Central memory CD8-positive, alpha-beta T cell (primary cell): Measurements from ENCODE around the gene TMEM150A.
"Not testable (repeated sequence)": the region's sequence is repeated elsewhere in the genome, so short reads cannot be mapped to it uniquely, and the experiment has no call there.

ENCODE experiments used
- ATAC-seq: fragments of 150-1000 bp; cut with Tn5 transposase; replicated peaks from 2 replicates; pipeline ENCODE4 v1.10.0; 2022; ENCODE audit warnings: mild to moderate bottlenecking, moderate FRiP score, moderate number of reproducible peaks; ENCODE audit not compliant: poor library complexity, severe bottlenecking; ENCODE audit errors: extremely low read depth
- DNase-seq, 2 donors: peaks; one replicate each; pipeline ENCODE4 v3.0.0; 2021; ENCODE audit warnings: low spot score in 2 of 2
- H3K27ac Mint-ChIP-seq: one replicate; pipeline ENCODE4 v1.8.0; 2022; ENCODE audit warnings: low read depth, mild to moderate bottlenecking, moderate library complexity, mixed read lengths
- H3K27me3 Mint-ChIP-seq: one replicate; pipeline ENCODE4 v1.8.0; 2022; ENCODE audit warnings: mixed read lengths
- H3K36me3 Mint-ChIP-seq: one replicate; pipeline ENCODE4 v1.8.0; 2022; ENCODE audit warnings: mild to moderate bottlenecking, moderate library complexity, mixed read lengths; ENCODE audit not compliant: insufficient read depth
- H3K4me1 Mint-ChIP-seq: one replicate; pipeline ENCODE4 v1.8.0; 2022; ENCODE audit warnings: mixed read lengths
- H3K4me3 Mint-ChIP-seq: one replicate; pipeline ENCODE4 v1.8.0; 2022; ENCODE audit warnings: mild to moderate bottlenecking, moderate library complexity, mixed read lengths
- H3K9me3 Mint-ChIP-seq: one replicate; pipeline ENCODE4 v1.8.0; 2022; ENCODE audit warnings: mixed read lengths

Gene TMEM150A

GRCh38 chr2:85631316-85631715 is 28.8 kb upstream of the TMEM150A start:
- H3K4me3 Mint-ChIP-seq, result no peak overlapping the region
- no peaks in the 10 kb centered on the region for H3K9me3 Mint-ChIP-seq
- ATAC-seq (no peak), DNase-seq (no peak)
- H3K4me1 Mint-ChIP-seq, result peaks cover 14% of the 10 kb centered on the region
- no peak overlapping the region for H3K27ac Mint-ChIP-seq
- peaks cover 82% of the 10 kb centered on the region for H3K36me3 Mint-ChIP-seq
- no peaks in the 10 kb centered on the region for H3K27me3 Mint-ChIP-seq

- Mint-ChIP-seq H3K27ac (no peak overlapping the region), H3K4me1 (no peaks in the 10 kb centered on the region), H3K27me3 (no peaks in the 10 kb centered on the region), H3K36me3 (peaks cover 90% of the 10 kb centered on the region), H3K4me3 (no peak overlapping the region), H3K9me3 (no peaks in the 10 kb centered on the region)
- DNase-seq (no peak), ATAC-seq (peak; percentile 52)
Observed at GRCh38 chr2:85628658-85629057, 26.2 kb upstream of the TMEM150A start.

- no peaks in the 10 kb centered on the region for H3K27me3 Mint-ChIP-seq
- H3K36me3 Mint-ChIP-seq, result peaks cover 79% of the 10 kb centered on the region
- no peaks in the 10 kb centered on the region for H3K9me3 Mint-ChIP-seq
- peaks cover 3% of the 10 kb centered on the region for H3K4me1 Mint-ChIP-seq
- DNase-seq (no peak), ATAC-seq (no peak)
- H3K27ac Mint-ChIP-seq, result no peak overlapping the region
- H3K4me3 Mint-ChIP-seq, result no peak overlapping the region
Observed at GRCh38 chr2:85623991-85624390, 21.5 kb upstream of the TMEM150A start.

GRCh38 chr2:85621338-85621737 is 18.8 kb upstream of the TMEM150A start:
- DNase-seq, result no peak
- Mint-ChIP-seq H3K4me3 (no peak overlapping the region), H3K9me3 (no peaks in the 10 kb centered on the region), H3K36me3 (peaks cover 61% of the 10 kb centered on the region), H3K27me3 (no peaks in the 10 kb centered on the region), H3K4me1 (peaks cover 13% of the 10 kb centered on the region), H3K27ac (no peak overlapping the region)
- ATAC-seq, result no peak

GRCh38 chr2:85619617-85620016 is 17.1 kb upstream of the TMEM150A start:
- Mint-ChIP-seq H3K27me3 (no peaks in the 10 kb centered on the region), H3K27ac (no peak overlapping the region), H3K9me3 (no peaks in the 10 kb centered on the region), H3K4me3 (no peak overlapping the region), H3K36me3 (peaks cover 47% of the 10 kb centered on the region), H3K4me1 (peaks cover 19% of the 10 kb centered on the region)
- ATAC-seq (no peak), DNase-seq (no peak)

- Mint-ChIP-seq H3K36me3 (peaks cover 29% of the 10 kb centered on the region), H3K4me3 (peak overlapping the region; percentile 95), H3K4me1 (peaks cover 19% of the 10 kb centered on the region)
- H3K27me3 Mint-ChIP-seq, H3K27ac Mint-ChIP-seq, H3K9me3 Mint-ChIP-seq, ATAC-seq, DNase-seq: not testable (repeated sequence)
Observed at GRCh38 chr2:85617723-85618122, 15.2 kb upstream of the TMEM150A start.

GRCh38 chr2:85615413-85615728 is 12.9 kb upstream of the TMEM150A start:
- no peak for ATAC-seq
- Mint-ChIP-seq H3K4me1 (peaks cover 25% of the 10 kb centered on the region), H3K27ac (peak overlapping the region; percentile 88)

GRCh38 chr2:85614757-85615156 is 12.3 kb upstream of the TMEM150A start:
- not testable (repeated sequence) for H3K4me3 Mint-ChIP-seq, H3K9me3 Mint-ChIP-seq, H3K27ac Mint-ChIP-seq, ATAC-seq, H3K27me3 Mint-ChIP-seq, DNase-seq
- Mint-ChIP-seq H3K4me1 (peaks cover 29% of the 10 kb centered on the region), H3K36me3 (peaks cover 19% of the 10 kb centered on the region)

More at GRCh38 chr2:85615413-85615728, 12.9 kb upstream of the TMEM150A start:
- Mint-ChIP-seq H3K27me3 (no peaks in the 10 kb centered on the region), H3K4me3 (peak overlapping the region; percentile 95), H3K36me3 (peaks cover 16% of the 10 kb centered on the region), H3K9me3 (no peaks in the 10 kb centered on the region)
- DNase-seq, result no peak

- H3K27me3 Mint-ChIP-seq, result no peaks in the 10 kb centered on the region
- DNase-seq (no peak), ATAC-seq (no peak)
- no peaks in the 10 kb centered on the region for H3K9me3 Mint-ChIP-seq
- peaks cover 26% of the 10 kb centered on the region for H3K4me1 Mint-ChIP-seq
- peaks cover 19% of the 10 kb centered on the region for H3K36me3 Mint-ChIP-seq
- peak overlapping the region; percentile 41 for H3K4me3 Mint-ChIP-seq
- H3K27ac Mint-ChIP-seq, result no peak overlapping the region
Observed at GRCh38 chr2:85613717-85614515, 11.4 kb upstream of the TMEM150A start.

GRCh38 chr2:85611705-85612587 is 9.4 kb upstream of the TMEM150A start, which contains the start of gene C2orf68:
C2orf68 (minus strand) TSS chr2:85612066; CDS start chr2:85611984, 82 bp downstream.
- peak within 1 kb of the TSS; percentile 45 for H3K27ac Mint-ChIP-seq
- no peaks in the 10 kb centered on the region for H3K9me3 Mint-ChIP-seq
- DNase-seq (peak; percentile 62 to 69), ATAC-seq (peak; percentile 62)
- H3K4me3 Mint-ChIP-seq, result peak within 1 kb of the TSS; percentile 96
- no peaks in the 10 kb centered on the region for H3K27me3 Mint-ChIP-seq
- H3K36me3 Mint-ChIP-seq, result peaks cover 27% of the 10 kb centered on the region
- H3K4me1 Mint-ChIP-seq, result peaks cover 27% of the 10 kb centered on the region

- H3K36me3 Mint-ChIP-seq, result peaks cover 29% of the 10 kb centered on the region
- ATAC-seq (peak; percentile 7), DNase-seq (no peak)
- H3K27me3 Mint-ChIP-seq, result no peaks in the 10 kb centered on the region
- H3K27ac Mint-ChIP-seq, result peak overlapping the region; percentile 45
- no peaks in the 10 kb centered on the region for H3K9me3 Mint-ChIP-seq
- H3K4me3 Mint-ChIP-seq, result peak overlapping the region; percentile 96
- peaks cover 29% of the 10 kb centered on the region for H3K4me1 Mint-ChIP-seq
Observed at GRCh38 chr2:85611217-85611704, 8.8 kb upstream of the TMEM150A start.

- DNase-seq (no peak), ATAC-seq (no peak)
- H3K4me3 Mint-ChIP-seq, result no peak overlapping the region
- peaks cover 37% of the 10 kb centered on the region for H3K4me1 Mint-ChIP-seq
- H3K27me3 Mint-ChIP-seq, result no peaks in the 10 kb centered on the region
- no peaks in the 10 kb centered on the region for H3K9me3 Mint-ChIP-seq
- peaks cover 26% of the 10 kb centered on the region for H3K36me3 Mint-ChIP-seq
- H3K27ac Mint-ChIP-seq, result peak overlapping the region; percentile 77
Observed at GRCh38 chr2:85607268-85608215, 5.0 kb upstream of the TMEM150A start.
